GM03348 (cell line): ENCODE results near the gene FHIT.

Experiments used
- DNase-seq: peaks from one replicate; pipeline ENCODE4 v3.0.0; 2012; ENCODE audit warnings: low spot score

FHIT gene

DNA sequence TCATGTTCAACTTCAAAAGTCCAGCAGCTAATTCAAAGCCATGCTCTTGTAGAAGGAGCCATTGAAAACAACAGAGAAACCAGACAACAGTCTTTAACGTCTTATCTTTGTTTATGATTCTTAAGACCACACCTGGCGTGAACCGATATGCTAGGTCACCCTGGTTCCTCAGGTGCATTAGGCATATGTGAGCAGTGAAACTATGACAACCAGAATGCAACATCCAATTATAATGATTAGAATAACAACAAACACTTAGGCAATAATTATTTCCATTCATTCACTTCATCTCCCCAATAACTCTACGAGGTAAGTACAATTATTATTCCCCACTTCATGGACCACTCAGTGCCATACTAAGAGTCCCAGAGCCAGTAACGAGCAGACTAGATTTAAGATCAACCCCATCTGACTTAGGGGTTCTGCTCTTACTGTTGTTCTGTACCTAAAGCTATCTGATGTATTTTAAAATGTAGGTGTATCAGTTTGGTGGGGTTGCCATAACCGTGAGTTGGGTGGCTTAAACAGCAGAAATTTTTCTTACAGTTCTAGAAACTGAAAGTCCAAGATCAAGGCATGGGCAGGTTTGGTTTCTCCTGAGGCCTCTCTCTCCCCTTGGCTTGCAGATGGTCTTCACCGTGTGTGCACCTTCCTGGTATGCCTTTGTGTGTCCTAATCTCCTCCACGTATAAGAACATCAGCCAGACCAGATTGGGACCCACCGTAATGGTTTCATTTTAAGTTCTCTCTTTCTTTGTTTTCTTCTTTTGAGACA is 1203.6 kb downstream of the FHIT start:
- DNase-seq = no peak

GRCh38 chr3:60046210-60046609 is 1205.0 kb downstream of the FHIT start:
- no peak for DNase-seq

DNA sequence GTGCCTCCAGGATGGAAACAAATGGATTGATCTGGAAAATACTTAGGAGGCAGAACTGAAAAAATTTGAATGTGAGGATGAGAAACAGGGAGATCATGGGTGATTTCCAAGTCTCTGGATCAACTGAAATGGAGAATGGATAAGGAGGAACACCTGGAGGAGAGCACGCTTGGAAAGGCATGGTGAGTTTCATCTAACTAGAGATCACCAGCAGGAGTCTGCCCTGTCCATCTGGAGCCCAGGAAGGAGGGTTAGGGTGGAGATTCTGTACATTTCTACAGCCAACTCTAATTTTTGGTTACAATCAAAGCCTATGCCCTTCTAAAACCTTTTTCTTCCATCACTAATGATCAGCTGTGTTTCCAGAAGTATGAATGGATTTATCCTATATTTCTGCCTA is 1205.6 kb downstream of the FHIT start:
- no peak for DNase-seq

GRCh38 chr3:60036803-60037202 is 1214.4 kb downstream of the FHIT start:
- no peak for DNase-seq

DNA sequence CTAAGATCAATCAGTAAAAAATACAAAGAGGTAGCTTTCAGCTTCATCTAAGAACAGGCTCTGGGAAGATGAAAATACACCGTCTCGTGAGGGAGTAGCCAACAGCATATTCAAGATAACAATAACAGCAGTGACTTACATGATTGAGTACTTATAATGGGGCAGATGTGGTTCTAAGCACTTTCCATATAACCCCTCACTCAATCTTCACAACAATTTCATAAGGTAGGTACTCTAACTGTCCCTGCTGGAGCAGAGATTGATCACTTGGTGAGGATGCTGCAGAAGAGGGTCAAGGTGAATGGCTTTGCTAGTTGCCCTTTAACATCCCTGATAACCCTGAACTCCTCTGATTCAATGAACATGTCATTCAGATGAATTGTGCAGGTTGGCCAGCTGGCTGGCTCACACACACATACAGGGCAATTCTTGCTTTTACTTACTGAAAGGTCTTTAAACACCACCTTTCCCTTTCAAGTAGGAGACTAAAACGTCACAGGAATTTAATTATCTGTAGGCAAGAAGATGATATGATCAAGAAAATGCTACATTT is 1217.3 kb downstream of the FHIT start:
- no peak for DNase-seq

DNA sequence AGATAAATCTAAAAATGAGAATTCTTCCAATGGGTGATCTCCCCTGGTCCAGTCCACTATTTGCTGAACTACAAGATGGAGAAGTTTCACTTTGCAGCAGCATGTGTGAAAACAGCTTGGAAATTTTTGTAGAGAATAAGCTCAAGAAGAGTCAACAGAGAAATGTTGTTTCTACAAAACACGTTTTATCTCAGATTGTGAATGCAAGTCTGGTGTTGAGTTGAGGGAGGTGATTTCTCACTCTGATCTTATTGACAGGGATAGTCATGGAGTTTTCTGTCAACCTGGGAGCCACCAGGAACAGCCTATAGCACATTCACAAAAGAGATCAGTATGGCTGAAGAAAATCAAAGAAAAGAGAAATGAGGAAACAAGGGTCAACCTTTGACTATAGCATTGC is 1220.3 kb downstream of the FHIT start:
- DNase-seq = no peak

DNA sequence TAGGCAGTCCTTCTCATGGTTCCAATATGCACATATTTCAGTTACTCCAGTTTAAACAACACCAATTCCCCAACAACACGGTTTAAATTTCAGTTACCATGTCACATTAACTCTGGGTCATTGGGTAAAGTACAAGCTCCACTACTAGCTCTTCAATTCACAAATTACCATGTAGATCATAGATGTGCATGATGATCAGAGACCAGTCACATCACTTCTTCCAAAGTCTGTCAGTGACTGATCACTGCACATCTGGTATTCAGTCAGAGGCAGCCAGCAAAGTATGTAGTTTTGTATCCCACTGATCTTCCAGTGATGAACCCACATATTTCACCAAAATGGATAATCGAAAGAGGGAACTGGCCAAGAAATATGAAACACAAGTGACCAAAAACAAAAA is 1223.0 kb downstream of the FHIT start:
- no peak for DNase-seq

DNA sequence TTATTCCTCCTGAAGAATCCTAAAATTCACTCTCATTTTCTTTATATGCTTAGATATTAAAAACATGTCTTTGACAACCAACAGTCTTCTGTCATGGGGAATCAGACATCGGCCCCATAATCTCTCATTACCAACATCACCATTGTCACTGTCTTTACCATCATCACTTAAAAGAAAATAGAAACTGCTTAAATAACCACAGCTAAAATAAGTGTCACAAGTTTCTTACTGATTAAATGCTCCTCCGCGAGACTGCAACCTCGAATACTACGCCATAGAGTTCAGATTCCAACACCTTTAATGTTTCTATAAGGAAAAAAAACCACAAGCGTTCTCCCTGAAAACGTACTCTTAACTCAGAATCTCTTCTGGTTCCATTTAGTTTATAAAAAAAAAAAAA is 1223.9 kb downstream of the FHIT start:
- no peak for DNase-seq

- peak; percentile 25 for DNase-seq
Observed at GRCh38 chr3:60025096-60026050, 1225.9 kb downstream of the FHIT start.

DNA sequence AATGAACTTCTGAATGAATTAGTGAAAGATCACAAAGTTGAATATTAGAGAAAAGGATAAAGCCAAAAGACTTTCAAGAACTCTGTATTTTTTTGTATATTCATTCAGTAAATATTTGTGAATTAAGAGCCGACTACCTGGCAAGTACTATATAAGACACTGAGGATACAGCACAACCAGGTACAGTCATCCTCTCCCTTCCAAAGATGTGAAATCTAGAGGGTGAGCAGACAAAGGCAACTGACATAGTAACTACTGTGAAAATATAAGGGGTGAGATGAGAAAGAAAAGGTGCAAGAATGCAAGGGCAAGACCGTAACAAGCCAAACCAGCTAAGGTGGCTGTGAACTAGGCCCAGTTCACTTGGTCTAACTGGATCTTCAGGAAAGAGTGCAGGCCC is 1226.9 kb downstream of the FHIT start:
- no peak for DNase-seq

DNA sequence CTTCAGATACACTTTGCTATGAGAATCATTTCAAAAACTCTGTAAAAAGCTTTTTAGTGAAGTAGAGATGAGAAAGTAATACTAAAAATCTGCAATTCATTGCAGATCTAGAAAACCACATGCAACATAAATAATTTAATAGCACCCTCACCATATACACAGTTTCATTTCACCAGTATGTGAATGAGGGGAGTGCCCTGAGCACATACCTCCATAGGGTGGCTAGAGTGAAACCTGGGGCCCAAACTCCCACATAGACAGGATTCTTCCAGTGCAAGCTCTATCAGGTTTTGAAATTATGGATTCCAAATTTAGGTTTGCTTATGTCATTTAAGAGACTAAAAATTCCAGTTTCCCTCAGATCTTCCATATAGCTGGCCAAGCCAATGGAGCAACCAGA is 1228.1 kb downstream of the FHIT start:
- DNase-seq = no peak

DNA sequence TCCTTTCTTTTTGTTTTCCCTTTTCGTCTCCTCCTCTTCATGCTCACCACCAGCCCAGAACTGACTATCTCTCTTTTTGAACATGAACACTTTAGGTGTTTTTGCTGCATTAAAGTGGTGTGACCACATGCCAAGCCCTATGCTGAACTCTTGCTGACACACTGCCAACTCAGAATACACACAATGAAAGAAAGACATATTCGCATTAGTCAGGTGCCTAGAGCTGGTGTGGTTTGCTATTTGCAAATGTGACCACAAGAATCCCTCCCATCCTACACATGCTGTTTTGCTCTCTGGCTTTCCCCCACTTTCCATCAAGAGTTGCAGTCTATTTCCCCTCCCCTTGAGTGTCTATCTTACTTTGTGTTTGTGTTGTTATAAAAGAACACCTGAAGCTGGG is 1233.6 kb downstream of the FHIT start:
- no peak for DNase-seq

- DNase-seq = no peak
Observed at GRCh38 chr3:60015032-60015705, 1236.1 kb downstream of the FHIT start.

DNA sequence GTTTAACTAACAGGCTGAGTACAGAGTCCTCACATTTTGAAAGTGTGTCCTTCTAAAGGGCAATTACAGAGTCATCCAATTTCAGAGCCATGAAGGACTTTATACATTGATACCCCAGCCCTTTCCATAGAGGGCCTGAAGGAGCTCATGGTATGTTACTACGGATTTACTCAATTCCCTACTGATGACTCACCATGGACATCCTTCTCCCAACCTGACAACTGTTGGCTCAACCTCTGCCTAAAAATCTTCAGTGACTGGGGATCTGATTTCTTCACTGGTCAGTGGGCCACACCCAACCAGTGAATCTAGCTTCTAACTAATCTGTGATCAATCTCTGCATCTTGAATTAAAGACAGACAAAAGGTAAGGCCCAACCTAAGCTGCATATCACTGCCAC is 1238.0 kb downstream of the FHIT start:
- DNase-seq = peak; percentile 13

GRCh38 chr3:60011218-60011617 is 1240.0 kb downstream of the FHIT start:
- DNase-seq = no peak

DNA sequence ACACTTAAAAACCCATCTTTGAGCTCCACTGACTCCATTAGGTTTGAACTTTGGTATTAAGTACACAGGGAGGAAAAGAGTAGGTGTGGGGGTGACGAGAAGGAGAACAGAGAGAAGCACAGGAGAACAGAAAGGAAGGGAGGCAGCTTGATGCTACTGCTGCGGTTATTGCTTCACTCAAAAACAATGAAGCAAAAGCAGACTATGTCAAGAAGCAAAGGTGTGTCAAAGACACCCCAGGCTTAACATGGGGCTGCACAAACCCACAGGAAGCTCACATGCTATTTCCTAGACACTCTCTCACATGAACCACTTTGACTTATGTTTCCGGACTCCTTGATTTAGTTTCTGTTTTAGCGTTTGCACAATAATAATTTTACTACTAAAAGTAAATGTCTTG is 1240.5 kb downstream of the FHIT start:
- no peak for DNase-seq

DNA sequence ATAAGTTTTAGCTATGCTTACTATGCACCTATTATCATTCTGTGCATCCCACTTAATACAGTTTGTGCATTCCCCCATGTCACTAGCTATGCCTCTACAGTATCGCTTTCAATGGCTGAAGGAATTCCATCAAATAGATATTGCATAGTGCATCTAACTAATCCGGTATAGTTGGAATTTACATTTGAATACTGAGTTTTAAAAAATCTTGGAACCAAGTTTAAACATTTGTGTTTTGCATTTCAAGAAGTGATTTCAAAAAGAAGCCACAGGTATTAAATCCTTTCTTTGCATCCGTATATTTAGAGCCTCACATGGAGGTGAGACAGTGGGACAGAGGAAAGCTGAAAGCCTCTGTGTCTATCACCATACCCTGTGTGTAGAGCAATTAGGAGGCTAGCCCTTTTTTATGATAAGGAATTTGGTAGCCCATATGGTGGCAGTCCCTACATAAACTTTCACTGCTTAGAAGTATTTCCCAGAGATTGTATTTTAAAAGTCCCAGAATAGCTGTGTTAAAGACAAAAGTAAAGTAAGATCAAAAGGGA is 1241.2 kb downstream of the FHIT start:
- no peak for DNase-seq

DNA sequence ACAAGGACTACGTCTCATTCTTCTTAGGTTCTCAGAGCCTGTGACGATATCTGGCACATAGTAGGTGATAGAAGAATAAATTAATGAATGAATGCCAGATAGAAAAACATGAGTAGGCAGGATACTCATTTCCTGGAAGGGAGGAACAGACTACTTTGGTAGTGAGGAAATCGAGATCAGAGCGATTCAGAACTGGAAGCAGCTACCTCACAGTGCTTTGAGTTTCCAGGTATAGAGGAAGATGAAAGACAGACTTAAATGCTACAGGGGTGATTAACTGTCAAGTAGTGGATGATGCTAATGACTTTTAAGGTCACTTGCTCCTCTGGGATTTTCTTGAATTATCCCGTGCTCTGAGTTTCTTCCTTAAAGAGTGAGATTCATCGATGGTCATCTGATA is 1249.9 kb downstream of the FHIT start:
- no peak for DNase-seq

DNA sequence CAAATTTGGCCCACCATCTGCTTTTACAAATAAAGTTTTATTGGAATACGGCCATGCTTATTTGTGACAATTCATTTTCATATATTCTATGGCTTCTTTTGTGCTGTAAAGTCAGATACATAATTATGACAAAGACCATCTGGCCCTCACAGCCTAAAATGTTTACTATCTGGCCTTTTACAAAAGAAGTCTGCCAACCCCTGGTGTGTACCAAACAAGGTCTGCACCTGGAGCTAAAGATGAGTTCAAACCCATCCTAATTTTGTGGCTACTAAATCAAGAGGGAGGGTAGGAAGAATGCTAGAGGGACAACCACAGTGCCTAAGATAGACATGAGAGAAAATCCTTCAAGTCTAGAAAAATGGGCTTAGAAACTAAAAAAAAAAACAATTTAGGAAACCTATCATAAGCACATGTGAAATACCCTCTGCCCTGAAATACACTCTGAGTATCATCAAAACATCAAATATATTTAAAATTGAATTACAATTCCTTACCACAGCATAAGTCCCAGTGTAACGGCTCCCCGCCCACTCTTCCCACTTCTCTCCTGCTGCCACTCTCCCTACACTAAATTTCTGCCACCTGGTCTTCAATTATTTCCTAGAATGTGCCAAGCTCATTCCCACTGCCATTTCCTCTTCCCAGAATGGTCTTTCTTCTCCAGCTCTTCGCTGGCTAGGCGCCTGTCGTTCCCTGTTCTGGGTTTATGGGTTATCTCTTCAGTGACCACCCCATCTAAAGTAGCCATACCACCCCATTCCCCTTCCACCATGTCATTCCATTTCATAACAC is 1250.7 kb downstream of the FHIT start:
- no peak for DNase-seq

GRCh38 chr3:59998058-59998457 is 1253.2 kb downstream of the FHIT start:
- DNase-seq = no peak

- no peak for DNase-seq
Observed at GRCh38 chr3:59997583-59997982, 1253.7 kb downstream of the FHIT start.
